Medulla oblongata (tissue), 1 donor: ENCODE data around the gene PLEKHH1.

Source experiments
- DNase-seq: peaks from one replicate; pipeline ENCODE4 v3.0.0-alpha.2; 2015; ENCODE audit errors: extremely low spot score

The PLEKHH1 gene

DNA sequence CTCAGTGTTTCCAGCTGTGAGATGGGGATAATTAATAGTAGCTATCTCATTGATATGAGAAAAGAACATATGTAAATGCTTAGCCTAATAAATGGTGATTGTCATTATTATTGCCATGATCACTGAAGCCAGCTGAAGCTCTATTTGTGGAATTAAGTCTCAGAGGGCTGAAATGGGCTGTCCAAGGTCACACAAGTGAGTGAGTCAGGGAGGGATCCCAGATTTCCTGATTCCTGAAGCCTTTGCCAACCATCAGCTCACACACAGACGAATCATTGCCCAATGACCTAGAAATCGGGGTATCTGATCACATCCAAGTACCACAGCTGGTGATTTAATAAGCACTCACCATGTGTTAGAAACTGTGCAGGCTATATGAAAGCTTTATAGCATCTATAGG lies 23.0 kb upstream of the PLEKHH1 start:
- DNase-seq, result no peak

DNA sequence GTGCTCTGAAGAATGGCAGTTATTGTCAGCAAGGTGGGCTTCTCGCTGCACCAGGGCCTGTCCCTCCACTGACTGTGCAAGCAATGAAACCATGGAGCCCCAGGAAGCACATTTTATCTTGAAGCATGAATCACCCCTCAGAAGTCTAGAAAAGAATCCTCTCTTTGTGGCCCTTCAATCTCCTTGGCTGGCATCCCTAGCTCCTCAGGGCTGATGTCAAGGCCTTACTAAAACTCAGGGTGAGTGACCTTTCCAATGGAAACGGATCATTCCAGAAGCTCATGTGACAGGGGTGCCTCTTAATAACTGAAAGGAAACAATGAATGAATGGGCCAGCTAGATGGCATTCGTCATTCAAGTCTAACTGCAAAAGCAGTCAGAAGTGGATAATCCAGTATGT lies 22.3 kb upstream of the PLEKHH1 start:
- peak; percentile 47 for DNase-seq

DNA sequence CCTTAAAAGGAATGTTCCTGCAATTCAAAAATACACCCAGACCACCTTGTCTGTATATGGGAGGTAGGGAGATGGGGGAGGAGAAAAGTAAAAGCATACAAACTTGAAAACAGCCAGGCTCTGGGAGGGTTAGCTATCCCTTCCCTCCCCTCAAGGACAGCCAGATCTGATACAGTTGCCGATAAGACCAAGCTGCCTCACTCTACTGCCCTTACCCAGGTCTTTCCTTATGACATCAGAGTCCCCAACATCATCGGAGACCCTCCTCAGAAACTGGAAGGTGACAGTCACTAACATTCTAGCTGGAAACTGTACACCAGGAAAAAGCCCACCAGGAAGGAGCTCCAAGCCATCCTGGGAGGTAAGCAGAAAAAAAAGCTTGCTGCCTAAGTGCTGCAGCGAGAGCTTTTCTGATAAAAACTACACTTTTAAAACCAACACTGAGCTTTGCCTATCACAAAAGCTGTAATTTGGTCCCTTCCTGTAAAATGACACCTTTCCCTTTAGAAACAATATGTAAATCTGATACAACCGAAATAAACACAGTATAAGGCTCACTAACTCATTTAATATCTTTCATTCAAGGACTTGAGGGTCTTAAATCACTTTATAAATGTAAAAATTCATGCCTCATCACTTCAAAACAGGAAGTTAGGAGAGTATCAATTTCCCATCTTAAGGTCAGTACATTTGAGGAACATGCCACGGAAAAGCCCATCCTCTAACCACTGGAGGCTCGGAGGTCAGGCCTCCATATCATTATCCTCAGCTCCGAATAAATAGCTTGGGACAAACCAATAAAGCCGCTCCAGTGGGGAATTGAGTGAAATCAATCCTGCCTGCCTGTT lies 20.4 kb upstream of the PLEKHH1 start:
- DNase-seq, result no peak

DNA sequence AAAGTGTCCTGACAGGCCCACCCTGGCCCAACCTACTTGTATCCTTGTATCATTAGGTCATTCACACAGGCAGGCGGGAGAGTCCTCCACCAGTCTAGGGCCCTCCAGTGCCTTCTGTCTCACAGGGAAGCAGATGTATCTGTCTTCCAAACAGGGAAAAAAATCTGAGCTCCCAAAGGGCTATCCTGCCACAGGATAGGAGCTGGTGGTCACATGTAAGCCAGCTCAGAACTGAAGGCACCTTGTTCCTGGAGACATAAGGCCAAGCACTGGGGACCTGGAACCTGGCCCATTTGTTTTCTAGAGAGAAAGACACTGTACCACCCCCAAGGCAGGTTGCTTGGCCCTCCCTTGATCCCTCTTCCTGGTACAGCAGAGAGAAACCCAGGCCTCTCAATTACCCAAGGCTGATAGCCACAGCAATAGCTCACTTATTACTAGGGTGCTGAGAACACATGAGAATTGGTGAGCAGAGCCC lies 19.4 kb upstream of the PLEKHH1 start:
- DNase-seq, result peak; percentile 21

DNA sequence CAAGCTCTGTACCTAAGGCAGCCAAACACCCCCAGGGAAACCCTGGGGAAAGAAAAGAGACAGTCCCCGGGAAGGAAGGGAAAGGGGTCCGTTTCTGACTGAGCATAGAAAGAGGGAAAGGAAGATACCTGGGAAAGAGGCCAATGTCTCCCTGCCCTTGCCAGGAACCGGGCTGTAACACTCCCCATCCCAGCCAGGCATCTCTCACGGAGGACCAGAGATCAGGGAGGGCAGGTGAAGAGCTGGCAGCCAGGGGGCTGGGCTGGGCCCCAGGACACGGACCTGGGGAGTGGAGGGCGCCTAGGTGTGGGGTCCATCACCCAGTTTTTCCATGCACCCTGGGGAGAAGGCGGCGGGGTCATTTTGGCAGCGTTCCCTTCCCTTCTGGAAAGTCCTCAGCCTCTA lies 18.9 kb upstream of the PLEKHH1 start:
- peak; percentile 33 for DNase-seq

DNA sequence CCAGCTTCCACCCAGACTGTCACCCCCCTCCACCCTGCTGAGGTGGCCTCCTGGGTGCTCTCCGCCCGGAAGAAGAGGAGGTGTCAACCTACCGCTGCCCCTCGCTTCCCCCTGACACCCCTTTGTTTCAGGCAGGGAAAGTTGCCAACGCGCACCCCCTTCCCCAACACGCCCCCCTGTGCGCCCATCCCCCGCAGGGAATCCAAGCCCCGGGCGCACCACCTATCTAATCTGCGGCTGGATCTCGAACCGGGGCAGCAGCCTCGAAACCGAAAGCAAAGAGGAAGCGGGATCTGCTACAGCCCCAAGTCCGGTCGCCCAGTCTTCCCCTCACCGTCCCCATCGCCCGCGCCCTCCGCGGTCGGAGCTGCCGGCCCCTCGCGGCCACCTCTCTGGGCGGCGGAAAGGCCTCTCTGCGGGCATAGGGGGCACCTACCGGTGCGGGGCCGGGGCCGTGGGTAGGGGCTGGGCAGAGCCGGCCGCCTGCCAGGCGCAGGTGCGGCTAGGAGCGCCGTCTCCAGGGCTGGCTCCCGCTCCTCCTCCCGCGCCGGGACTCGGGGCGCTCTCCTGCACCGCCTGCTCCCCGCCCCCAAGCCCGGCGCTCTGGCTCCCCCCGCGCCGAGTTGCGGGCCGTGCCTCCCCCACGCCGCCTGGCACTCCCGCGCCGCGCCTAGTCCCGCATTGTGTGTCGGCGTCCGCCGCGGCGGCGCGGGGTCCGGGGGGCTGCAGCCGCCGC lies 18.3 kb upstream of the PLEKHH1 start:
- DNase-seq, result peak; percentile 44

DNA sequence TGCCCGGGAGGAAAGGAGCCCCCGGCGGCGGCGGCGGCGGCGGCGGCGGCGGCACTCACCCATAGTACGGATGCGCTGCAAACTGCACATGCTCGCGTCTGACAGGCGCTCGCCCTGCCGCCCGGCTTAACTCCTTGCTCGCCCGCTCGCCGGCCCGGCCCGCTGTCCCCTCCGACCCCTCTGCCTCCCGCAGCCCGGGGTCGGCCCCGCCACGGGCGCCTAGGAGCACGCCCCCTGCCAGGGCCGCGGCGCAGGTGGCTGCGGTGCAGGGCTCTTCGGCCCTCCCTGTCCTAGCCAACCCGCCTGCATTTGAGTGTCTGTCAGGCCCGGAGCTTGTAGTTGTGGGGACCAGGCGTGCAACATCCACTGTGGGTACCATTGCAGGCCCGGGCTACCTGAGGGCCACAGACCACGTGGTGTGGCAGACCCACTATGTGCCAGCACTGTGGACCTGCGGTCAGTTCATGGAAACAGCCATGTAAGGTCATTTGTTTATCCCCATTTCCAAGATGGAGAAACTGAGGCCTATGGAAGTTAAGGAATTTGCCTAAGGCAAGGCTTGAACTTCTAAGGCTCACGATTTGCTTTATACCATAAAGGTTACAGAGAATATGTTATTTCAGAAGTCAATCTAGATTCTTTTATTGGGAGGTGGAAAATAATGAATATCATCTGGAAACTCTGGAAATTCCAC lies 17.6 kb upstream of the PLEKHH1 start:
- no peak for DNase-seq

DNA sequence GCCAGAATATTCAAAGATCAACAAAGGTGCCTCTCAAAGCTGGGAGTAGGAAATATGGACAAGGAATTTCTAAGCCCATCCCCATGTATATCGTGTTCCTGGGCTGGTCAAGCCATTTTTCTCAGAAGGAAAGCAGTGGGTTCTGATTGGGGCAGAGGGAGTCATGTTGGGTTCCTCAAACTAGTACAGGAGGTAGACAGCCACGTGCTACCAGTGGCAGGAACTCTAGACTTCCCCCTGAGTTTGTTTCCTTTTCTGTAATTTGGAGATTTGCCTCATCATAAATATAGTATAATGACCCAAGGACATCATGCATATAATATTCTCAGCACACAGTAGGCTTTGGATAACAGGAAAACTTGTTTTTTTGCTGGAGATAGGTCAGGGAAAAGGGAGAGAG lies 16.4 kb upstream of the PLEKHH1 start:
- DNase-seq, result peak; percentile 56

DNA sequence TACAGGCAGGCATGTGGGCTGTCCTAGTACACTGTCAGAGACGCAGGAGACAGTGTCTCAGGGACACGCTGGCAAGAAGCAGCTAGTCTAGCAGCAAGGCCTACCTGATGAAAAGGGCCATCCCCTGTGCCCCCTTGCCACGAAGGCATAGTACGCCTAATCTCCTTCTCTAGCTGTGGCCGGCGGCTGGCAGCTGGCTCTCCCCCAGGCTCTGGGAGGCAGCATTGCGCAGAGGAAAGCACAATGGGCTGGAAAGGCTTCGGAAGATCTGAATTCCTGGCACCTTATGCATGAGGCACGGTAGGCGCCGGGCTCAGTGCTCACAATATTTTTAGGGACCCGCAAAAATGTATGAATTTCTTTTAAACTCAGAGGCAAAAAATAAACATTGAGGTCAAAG lies 16.0 kb upstream of the PLEKHH1 start:
- peak; percentile 86 for DNase-seq

DNA sequence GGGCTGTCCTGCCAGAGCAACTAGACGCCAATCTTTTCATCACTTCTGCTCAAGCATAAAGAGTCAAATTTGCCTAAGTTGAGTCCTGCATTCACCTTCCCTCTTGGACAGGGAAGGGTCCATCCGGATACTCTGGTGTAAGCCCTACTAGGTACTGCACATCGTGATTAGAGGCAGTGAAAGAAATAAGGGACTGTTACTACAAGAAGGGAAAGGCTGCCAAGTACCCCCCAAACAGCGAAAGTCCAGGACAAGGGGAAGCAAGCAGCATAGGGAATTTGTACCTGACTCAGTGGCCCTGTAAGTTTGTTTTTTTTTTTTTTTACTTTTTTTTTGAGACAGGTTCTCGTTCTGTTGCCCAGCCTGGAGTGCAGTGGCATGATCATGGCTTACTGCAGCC lies 13.7 kb upstream of the PLEKHH1 start:
- no peak for DNase-seq

DNA sequence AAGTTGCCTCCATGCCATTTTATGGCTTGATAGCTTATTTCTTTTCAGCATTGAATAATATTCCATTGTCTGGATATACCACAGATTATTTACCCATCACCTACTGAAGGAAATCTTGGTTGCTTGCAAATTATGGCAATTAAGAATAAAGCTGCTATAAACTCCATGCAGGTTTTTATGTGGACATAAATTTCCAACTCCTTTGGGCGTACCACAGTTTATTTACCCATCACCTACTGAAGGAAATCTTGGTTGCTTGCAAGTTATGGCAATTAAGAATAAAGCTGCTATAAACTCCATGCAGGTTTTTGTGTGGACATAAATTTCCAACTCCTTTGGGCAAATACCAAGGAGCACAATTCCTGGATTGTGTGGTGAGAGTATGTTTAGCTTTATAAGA lies 12.6 kb upstream of the PLEKHH1 start:
- DNase-seq, result no peak

DNA sequence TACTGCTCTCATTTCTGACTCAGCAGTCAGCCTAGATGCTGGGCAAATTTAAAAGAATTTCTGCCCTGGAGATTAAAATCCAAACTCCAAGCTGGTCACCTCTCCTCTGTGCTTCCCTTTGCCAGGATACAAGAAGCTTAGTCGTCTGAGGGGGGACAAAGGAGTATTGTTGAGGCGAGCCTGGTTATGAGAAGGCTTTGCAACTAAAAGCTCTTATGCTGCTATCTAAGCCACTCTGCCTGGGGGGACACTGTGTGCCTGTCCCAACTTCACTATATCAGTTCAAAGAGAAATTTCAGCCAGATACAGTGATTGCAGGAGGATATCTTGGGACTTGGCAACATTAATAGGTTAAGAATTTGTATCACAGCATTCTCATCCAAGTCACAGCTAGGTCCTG lies 10.8 kb upstream of the PLEKHH1 start:
- DNase-seq, result peak; percentile 80

DNA sequence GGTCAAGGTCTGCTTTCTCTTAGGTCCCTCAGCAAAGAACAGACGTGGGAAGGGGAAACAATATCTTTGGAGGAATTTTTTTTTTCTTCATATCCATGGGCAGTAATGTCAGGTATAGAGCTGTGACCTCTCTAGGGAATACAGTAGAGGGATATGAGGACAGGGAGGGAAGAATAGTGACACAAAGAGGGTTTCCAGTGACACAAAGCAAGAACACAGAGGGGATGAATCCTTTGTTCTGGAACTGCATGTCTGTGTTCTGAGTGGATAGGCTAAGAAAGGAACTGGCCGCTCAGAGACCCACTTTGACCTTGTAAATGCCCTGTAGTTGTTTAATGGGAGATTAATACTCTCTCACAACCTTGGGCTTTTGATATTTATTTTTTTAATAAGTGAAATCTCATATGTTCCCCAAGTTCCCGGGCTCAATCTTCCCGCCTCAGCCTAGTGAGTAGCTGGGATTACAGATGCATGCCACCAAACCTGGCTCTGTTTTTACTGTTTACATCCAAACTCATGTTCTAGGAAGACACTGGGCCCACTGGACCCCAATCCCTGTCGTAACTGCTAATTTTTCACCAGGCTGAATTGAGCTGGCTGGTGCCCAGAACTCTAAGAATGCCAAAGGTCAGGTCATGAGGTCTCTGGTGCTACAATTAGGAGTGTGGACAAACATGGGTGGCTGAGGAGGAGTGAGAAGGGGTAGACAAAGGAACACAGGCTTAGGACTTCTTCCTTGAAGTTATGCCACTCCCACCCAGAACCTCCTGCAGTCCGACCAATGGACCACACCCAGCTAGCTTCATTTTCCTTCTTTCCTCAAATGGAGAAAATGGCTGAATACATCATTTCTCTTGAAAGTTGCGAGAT lies 9.1 kb upstream of the PLEKHH1 start:
- DNase-seq, result no peak

DNA sequence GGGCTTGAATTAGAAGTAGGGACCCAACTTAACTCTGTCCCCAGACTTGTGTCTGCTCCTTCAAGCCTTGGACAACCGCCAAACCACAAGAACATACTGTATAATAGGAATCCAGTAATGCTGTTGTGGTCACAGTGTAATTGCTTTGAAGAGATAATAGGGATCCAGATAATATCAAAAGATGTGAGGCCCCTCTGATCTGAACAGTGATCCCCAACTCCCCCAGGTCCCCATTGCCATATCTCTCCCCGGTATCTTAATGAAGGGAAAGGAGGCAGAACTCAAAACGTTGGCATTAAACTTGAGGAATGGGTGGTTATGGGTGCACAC lies 8.5 kb upstream of the PLEKHH1 start:
- DNase-seq, result no peak

DNA sequence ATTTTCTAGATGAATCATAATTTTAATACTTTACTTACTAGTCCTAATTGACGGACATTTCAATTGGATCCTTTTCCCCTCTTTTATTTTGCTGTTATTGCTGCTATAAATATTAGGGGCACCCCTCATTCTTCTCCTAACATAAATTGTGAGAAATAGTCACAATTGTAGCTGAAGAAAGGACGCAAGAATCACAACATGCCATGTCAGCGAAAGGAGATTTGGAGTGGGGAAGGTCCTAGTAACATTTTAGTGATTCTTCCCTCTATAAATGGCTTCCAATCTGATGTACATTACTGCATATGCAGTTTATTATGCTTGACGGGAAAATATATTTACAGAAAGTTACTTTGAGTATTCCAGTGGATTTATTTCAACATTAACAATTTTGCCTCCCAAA lies 7.7 kb upstream of the PLEKHH1 start:
- DNase-seq, result no peak

DNA sequence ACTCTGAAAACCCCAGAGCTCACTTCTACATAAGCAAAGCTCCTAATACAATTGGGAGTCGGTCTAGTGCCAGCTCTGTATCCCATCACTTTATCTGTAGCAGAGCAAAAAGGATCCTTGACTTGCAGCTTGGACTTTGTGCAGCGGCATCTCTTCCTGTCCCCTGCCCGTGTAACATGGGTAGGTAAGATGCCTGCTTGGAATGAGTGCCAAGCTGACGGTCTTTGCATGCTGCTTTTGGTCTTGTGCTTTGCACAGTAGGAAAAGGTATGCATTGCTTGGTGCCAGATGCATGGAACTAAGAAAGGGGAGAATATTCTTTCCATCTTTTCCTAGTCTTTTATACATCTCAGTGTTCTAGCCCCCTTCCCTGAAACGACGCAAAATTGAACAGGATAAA lies 6.9 kb upstream of the PLEKHH1 start:
- DNase-seq, result no peak

DNA sequence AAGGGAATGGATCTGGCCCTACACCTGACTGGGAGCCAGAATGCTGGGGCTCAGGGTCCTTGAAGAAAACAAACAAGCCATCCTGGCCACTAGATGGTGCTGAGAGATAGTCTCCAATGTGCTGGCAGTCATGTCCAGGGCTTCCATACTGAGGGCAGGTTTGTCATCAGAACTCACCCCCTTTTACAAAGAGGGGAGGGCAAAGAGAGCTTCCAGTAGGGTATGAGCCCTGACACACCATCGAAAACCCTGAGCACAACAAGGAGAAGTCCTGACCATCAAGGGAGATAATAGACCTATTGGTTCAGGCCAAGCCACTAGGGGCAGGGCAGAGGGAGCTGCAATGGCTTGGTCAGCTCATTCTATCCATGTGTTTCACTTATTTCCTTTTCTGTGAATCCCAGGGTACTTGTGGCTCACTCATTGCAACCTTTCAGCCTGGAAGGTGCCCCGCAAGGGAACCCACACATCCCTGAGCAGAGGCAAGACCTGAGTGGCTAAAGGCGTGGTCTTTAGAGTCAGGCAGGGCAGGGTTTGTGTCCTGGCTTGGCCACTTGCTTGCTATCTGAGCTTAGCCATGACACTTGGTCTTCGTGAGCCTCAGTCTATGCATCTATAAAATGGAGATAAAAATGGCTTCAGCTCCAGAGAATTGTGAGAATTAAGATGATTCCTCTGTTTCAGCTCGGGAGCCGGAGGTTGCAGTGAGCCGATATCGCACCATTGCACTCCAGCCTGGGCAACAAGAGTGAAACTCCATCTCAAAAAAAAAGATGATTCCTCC lies 6.2 kb upstream of the PLEKHH1 start:
- DNase-seq, result peak; percentile 90

DNA sequence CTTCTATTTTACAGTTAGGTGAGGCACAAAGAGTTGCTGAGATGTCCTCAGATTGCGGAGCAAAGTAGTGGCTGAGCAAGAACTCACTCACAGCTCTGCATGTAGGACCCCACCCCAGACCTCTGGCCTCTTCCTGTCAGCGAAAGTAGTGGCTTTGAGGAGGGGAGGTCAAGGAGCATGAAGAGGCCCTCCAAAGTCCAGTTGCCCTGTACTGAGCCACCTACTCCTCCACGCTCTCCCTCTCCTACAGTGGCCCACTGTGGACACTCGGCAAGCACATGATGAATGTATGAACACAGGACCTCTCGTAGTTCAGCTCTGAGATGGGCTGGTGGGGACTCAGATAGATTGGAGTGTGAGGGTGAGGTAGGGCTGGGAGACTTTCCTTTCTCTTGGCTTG lies 5.3 kb upstream of the PLEKHH1 start:
- DNase-seq, result no peak

DNA sequence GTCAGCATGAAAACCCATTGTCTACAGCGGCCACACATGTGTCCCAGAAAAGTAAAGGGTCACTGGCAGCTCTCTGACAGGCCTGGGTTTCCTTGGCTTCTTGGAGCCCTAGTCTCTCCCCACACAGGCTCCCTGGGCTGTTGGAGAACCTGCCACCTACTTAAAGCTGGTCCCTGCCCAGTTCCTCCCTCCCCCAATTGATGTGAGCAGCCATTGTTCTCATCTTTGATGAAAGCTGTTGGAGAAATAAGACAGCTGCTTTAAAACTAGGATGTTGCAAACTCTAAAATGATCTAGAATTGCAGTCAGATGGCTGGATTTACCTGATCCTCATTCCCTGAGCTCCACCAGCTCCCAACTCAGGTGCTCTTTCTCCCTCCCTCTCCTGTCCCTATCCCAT lies 4.8 kb upstream of the PLEKHH1 start:
- no peak for DNase-seq

DNA sequence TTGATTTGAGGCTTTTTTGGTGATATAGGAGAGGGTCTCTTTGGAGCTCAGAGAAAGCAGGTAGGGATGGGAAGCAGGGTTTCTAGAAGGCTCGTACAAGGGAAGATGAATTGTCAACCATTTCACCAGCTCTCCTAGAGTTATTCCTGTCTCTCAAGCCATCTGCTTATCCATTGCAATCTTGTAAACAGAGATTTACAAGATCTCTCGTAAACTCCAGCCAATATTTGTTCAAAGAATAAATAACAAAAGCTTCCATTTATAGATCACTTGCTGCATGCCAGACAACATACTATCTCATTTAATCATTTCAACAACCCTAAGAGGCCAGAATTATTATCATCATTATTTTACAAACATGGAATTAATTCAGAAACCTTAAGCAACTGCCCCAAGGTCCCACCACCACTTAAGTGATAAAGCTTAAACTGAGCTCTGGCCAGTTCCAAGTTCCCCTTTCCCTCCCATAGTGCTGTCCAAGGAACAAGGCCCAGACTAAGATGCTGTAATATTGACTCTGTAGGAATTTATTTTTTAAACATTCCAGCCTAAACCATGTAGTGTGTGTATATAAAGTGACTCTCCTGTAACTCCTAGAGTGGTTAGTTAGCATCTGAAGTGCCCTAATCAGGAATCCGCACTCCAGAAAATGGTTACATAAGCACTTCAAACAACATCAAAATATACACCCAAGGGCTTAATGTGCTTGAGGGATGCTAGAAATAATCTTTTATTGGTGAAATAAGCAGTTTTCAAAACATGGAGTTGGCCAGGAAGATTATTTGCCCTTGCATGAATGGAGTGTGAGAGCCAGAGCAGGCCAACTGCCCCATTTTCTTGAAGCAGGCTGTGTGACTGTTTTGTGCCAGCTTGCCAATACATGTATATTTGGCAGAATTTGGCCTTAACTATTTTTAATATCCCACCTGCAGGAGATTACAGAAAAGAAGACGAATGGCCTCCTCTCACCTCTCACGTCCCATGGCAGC lies 2.8 kb upstream of the PLEKHH1 start:
- no peak for DNase-seq
